Occipital lobe (tissue), 2 donors: ENCODE results near the gene SYNPR. TPM values are rescaled to one million over a fixed set of nuclear protein-coding genes. Genes with fewer than 3 reads are reported as not detected.

Experiments
- DNase-seq: peaks from one replicate; lab custom pipeline; 2025; lab: John Stamatoyannopoulos, UW
- total RNA-seq: library from RNA; depleted of rRNA; stranded (reverse); fragments of >200 nt; gene quantifications from one replicate; pipeline ENCODE4 v1.2.3, GENCODE V29; 2014

Gene SYNPR
- total RNA-seq, 1 donor from 2014 or later, result 56.5 TPM

DNA sequence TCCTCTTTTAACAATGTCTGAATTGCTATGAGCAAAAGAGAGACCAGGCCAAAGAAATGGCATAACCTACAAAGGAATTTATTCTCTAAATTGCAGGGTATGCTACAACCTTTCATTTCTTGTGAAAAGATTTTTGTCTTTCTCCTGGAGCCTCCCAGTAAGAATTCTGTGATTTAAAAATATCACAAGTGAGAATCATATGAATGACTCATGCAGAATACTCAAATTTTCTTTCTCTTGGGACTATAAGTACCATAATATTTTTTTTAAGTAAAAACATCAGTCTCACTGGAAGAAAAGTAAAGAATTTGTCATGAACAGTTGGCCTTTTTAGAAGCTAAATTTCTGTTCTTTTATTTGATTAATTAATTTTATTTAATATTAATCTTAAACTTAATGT is 26.3 kb downstream of the SYNPR start:
- no peak for DNase-seq

DNA sequence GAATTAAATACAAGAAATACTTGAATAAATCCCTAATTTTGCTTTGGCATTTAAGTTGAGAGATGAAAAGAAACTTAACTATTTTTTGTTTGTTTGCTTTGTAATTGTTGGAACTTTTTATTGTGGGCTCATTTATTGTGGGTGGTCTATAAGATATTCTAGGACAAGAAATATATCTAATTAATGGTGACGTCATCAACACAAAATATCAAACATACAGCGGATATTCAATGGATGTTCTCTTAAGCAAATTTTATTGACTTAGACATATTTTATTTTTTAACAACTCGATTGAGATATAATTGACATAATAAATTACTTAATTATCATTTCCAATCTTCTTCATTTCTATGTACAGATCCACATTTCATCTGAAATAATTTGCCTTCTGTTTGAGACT is 30.0 kb downstream of the SYNPR start:
- no peak for DNase-seq

DNA sequence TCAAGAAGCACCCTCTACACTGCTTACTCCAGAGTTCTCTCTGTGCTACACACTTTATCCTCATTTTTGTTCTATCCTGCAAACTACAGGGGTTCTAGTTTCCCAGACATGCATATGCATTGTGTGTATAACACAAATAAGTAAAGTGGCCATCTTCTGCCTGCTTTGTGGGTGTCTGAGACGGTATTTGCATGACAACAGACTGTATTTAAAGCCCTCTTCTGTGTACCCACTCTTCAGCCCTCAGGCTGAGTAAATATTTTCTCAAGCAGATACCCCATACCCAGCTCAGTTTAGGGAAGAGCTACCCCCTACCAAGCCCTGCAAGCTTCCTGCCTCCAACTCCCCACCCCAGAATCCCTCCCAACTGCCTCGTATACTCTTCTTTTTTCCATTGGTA is 31.7 kb downstream of the SYNPR start:
- DNase-seq, result no peak

DNA sequence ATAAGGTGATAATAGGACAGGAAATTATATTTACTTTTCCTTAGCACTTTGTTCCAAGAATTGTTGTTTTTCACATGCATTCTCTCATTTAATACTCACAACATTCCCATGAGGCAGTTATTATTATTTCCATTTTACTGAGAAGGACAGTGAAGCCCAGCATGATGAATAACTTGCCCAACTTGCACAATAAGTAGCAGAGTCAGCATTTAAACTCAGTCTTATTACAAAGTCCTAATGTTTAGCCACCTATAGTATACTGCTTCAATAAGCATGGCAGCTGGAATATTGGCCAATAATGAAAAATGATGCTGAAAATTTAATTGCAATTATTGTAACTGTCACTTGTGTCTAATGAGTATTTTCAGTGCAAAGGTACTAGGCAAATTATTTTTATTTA is 45.7 kb downstream of the SYNPR start:
- no peak for DNase-seq

DNA sequence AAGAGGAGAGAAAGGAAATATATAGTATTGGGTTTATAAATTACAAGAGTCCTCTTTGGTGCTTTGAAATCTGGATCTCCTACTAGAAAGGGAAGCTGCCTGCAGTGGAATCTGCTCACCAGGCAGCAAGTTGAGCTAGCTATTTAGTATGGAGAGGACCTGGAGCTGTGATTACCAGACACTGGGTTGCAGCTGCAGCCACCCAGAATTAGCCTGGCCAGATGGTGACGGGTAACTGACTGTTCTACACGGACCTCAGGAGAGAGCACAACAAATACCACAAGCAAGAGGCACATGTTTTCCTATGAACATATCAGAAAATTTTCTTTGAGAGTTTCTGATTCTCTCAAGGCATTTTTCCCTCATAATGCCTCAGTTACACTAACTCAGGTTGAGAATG is 46.5 kb downstream of the SYNPR start:
- DNase-seq, result no peak

DNA sequence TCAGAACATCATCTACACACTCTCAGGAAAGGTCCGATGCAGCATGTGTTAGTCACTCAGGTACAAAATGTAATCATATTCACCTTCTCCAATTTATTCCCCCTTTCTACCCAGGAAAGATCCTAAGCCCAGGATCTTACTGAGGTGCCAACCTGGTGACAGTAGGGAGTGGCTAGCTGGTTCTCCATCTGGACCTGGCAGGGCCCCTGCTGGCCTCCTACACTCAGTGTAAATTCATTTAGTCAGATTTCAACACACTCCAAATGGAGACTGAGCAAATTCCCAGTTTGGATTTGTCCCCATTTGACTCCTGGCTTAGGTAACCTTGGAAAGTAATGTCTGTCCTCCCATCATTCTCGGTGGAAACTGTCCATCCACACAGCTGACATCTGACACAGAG is 47.3 kb downstream of the SYNPR start:
- DNase-seq, result no peak

DNA sequence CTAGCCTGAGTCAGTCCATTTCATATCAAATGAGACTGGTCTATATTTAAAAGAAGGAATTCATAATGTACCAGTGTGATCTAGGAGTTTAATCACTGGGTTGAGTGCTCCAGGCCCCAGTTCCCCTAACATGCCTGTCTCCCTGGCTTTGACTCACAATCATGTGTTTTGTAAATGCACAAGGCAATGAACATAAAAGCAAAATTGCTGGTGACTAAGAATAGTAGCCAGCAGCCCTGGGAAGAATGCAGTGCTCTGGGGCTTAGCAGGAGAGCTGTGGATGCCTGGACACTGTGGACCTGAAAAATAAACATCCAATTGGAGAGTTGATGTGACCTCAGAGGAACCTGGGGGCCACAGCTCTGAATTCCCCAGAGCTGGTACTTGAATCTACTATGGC is 50.3 kb downstream of the SYNPR start:
- no peak for DNase-seq

DNA sequence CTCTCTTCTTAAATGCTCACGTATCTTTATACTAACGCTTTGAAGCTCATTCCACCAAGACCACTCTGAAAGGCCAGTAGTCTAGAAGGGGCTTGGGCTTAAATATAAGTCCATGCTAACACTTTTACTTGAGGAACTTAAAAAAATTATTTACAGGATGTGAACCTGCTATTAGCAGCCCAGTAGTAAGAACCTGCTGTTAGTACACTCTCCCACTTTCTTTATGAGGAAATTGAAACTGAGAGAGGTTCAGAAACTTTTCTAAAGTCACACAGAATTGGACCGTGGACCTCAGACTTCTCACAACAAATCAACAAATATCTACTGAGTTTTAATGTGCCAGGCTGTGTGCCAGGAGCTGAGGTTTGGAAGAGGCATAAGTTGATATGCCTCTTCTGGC is 53.4 kb downstream of the SYNPR start:
- no peak for DNase-seq

DNA sequence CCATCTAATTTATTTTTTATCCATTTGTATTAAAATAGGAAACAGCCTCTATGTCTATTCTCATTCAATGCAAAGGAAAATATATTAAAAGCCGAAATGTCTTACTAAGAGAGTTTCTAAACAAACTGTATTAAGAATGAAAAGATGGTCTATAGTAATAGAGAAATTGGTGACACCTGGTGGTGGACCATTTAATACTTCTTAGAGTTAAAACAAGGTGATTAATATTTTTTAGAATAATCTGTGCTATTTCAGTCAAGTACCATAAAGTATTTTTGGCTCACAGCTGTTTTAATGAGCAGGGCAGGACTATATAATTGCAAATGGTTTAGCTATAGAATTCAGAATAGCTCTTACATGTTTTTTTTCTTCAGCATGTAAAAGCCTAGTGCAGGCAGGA is 55.7 kb downstream of the SYNPR start:
- DNase-seq, result no peak

DNA sequence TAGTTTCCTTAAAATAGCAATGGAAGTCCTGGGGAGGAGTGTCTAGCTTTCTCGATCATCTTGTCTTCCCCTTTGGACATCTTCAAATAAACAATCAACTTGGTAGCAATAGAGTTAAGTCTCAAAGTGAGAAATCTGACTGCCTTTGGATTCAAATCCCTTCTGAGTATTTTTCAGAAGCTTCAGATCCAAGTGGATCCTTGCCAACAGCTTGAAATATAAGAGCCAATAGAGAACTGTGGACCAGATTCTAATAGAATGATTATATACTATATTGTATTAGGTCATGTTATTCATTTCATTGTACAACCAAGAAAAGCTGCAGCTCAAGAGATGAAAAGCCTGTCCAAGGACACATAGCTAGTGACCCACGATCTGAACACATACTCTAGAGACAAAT is 60.2 kb downstream of the SYNPR start:
- DNase-seq, result no peak

DNA sequence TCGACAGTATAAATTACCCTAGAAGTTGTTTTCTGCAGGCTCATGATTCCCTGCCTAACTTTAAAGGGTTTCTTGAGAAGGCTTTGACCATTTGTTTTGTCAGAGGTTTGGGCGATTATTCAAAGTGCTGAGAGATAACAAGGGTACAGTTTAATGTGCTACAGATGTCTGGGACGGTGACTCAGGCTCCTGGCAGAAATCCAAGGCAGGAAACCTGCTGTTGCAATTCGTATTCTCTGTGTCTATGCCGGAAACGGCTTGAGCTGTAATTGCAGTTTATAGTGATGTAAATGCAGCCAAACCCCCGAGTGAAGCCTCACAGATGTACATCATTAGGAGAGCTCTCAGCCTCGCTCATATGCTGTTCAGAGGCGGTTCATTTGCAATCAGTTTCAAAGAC is 65.6 kb downstream of the SYNPR start:
- peak; percentile 66 for DNase-seq

DNA sequence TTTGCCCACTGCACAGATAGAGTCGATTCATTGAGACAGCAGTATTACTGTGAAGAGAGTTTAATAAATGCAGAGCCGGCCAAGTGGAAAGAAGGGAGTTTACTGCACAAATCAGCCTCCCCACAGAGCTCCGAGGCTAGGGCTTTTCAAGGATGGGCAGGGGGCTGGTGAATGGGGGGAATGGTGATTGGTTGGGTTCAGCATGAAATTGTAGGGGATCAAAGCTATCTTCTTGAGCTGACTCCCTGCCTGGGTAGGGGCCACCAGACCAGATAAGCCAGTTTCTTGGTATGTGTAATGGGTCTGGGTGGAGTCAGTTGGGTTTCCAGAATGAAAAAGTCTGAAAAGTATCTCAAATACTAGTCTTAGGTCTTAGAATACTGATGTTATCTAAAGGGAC is 66.6 kb downstream of the SYNPR start:
- no peak for DNase-seq

DNA sequence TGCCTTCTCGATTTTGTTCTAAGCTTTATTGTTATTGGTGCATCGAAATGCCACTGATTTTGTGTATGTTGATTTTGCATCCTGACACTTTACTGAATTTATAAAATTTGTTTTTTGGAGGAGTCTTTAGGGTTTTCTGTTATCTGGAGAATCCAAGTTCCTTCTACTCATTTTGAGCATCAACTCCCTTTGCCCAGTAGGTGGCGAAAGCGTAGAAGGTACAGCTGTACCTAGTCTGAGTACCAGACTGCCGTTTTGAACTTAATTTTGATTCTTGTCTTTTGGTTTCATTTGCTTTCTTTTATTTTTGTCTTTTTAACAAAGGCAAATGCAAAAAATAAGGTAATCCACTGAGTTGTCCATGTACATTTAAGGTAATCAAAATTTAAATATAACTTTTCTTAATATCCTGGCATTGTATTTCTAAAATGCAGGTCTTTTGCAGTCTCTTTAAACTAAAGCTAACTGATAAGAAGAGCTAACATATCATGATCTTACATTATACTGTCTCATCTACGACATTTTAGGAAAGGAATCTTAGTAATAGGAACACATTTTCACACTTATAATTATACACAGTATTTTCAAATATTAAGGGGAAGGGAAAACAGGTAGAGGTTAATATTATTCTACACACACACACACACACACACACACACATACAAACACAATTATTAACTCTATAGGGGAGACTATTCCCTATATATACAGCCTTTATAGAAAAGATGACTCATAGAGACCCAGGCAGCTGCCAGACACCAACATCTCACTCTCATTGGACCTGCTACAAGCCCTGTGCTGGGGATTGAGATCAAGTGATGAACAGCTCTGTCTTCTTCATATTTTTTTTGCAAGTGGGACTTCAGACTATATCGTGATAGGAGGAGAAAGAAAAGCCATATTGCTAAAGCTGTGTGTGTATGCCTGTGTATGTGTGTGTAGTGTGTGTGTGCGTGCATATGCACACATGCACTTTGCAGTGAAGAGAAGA is 71.8 kb downstream of the SYNPR start:
- DNase-seq, result no peak

DNA sequence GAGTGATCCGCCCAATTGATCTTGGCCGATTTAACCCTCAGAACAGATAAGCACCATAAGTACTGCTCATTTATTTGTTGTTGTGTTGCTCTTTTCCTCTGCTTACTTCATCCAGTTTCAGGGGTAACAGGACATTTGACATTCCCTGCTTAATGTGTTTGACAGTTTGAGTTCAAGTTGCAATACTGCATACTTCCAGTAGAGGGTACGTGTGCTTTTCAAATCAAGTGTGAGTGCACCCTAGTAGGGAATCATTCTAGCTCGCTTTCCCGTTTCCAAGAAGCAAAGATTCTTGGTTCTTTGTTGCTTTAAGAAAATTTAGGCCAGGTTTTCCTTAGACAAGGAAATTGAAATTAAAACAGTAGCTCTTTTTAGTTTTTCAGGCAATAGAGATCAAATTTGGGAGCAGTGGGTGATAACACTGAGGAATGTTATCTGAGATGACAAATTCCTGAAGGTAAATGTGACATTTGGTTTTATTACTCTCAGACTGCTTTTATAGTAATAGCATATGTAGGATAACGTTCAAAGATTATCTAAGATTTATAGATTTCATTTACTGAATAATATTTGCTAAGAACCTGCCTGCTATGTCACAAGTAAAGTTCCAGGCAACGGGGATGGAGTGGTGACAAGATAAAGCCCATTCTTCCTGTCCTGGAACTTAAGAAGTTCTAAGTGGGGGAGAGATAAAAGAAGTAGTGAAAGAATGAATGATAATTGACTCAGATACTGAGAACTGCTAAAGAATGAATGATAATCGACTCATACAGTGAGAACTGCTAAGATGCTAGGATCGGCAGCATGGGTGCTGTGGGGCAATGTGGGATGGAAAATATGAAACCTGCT is 73.3 kb downstream of the SYNPR start:
- DNase-seq, result no peak

DNA sequence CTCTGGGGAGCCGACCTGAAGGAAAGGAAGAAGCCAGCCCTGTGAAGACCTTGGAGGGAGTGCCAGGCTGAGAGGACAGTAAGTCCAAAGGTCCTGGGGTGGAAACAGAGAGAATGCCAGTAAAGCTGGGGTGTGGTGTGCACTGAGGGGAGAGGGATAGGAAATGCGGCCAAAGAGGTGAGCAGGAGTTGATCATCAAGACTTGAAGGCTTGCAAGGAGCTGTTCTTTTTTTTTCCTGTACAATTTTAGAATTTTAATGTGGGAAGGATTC is 73.8 kb downstream of the SYNPR start:
- DNase-seq, result no peak

DNA sequence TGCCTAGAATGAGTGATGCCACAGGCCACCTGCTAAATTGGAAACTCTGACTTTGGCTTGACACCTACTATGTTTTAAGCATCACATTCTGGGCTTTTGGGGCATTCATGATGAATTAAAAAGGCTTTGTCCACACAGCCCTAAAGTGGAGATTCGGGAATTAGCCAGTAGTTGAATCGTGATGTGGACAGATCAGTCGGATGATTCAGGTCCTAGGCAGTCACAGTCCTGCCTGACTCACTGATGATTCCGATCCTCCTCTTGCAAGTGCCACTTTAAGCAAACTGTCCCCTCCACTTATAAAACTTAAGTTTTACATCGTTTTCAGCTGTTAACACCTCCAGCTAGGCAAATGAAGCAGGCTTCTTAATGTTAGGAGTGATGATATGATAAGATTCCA is 75.3 kb downstream of the SYNPR start:
- no peak for DNase-seq

DNA sequence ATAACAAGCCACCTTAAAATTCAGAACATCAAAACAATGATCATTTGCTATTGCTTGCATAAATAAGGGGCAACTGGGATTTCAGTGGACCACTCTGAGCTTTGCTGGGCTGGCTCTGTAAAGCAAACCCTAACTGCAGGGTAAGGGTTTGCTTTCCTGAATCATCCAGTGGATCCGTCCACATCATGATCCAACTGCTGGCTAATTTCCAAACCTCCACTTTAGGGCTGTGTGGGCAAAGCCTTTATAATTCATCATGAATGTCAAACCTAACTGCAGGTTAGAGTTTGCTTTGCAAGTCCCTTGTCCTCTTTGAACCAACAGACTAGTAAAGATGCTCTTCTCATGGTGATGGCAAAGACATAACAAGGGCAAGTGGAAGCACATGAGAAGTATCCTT is 76.1 kb downstream of the SYNPR start:
- no peak for DNase-seq

DNA sequence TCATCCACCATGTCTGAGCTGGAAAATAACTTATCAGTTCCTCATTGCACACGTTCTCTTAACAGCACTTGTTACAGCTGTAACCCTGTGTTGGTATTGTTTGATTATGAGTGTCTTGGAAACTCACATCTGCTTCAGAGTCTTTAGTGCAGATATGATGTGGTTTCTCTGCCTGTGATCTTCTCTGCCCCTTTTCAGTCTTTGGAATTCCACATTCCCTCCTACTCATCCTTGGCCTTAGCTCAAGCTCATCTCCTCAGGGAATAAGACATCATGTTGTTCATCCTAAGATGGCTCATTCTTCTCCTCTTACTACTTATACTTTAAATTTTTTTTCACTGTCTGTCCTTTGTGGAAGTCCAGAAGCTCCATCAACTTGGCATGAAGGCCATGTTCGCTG is 77.7 kb downstream of the SYNPR start:
- DNase-seq, result no peak

DNA sequence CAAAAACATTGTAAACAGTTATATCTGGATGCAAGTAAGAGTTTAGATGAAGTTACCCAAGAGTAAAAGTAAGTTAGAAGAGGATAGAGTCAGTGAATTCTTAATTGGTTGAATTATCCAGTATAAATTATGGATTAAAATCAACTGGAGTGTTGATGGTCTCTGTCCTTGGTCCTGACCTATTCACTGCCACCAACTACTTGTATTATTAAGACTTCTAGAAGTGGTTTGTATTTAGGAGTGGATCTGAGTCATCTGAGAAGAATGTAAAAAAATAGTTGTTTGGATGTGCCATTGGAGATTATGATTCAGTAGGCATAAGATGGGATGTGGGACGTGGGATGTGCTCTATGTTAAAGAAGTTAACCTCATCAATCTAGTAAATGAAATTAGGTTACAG is 86.4 kb downstream of the SYNPR start:
- no peak for DNase-seq

DNA sequence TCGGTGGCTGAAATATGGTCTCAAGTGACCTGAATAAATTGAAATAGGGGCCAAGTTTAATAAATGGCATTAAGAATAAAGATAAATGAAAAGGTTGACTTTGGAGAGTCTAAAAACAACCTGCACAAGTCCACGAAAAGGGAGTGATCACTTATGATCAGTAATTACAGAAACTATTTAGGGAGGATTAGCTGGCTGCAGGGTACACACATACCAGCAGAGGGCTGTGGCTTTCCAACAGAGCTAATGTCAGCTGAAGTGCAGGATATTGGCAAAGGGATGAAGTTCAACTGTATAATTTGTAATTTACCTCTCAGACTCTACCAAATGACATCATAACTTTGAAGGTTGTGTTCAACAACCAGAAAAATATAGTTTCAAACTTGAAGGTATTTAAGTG is 86.8 kb downstream of the SYNPR start:
- DNase-seq, result no peak

DNA sequence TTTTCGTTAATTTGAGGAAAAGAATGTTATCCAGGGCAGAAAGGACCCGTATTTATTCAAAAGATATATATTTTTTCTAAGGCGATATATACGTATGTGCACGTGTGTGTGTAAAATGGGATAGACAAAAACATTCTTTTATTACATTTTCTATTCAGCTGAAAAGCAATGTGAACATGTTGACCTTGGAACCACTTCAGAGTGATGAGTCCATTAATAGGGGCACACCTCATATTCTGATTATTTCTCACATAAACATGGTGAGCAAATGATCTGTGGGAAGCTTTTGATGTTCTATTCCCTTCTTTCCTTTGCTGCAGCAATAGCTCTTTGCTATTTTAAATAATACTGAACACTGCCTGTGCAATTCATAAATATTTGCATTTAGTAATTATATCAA is 87.6 kb downstream of the SYNPR start:
- DNase-seq, result no peak

DNA sequence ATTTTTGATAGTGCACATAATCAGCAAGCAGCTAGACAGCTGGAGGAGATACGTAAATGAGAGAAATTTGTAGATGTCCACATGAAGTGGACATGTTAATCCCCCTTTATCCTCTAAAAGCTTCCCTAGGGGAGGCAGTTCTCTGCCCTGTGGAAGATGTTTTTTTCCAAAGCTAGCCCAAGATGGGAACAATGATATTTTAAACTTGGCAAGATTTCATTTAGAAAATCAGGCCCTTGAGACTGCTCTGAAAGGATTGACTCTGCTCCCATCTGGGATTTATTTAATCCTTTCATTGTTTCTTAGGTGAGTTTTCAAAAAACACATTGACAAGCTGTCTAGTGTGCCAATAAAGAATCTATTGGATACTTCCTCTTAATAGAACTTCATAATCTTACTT is 92.0 kb downstream of the SYNPR start:
- no peak for DNase-seq

DNA sequence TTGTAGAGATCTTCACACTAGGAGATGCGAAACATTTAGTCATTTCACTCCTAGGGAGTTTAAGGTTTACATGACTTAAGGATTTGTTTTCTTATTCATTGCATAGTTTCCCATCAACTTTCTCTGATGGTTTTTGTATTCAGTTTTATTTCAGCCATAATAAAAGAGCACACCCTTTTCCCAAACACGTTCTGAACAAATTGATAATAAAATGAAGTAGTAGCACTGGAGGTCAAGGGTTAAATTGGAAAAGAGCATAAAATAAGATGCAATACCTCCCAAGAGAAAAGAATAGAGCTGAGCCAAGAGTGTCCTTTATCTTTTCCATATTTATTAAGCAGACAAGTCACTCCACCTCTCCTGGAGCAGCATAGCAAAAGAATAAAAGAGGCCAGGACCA is 104.9 kb downstream of the SYNPR start:
- no peak for DNase-seq
